GOT3 (cell line): ENCODE results near the gene ENTPD5.
"Not testable (repeated sequence)": the region's sequence is repeated elsewhere in the genome, so short reads cannot be mapped to it uniquely, and the experiment has no call there.

Source experiments
- DNase-seq: peaks from one replicate; lab custom pipeline; 2025; ENCODE audit warnings: mixed read lengths; lab: John Stamatoyannopoulos, UW

Gene ENTPD5

GRCh38 chr14:74005664-74006063 is 13.4 kb downstream of the ENTPD5 start:
- not testable (repeated sequence) for DNase-seq

- DNase-seq, result no peak
These were observed 20.4 kb downstream of the ENTPD5 start for GRCh38 chr14:73998726-73999125.

GRCh38 chr14:73997944-73998447 is 21.1 kb downstream of the ENTPD5 start:
- no peak for DNase-seq

GRCh38 chr14:73997108-73997943 is 21.8 kb downstream of the ENTPD5 start:
- DNase-seq, result no peak

GRCh38 chr14:73996731-73997107 is 22.4 kb downstream of the ENTPD5 start:
- DNase-seq, result no peak

- DNase-seq, result no peak
These were observed 23.1 kb downstream of the ENTPD5 start for GRCh38 chr14:73995977-73996378.

GRCh38 chr14:73994926-73995325 is 24.2 kb downstream of the ENTPD5 start:
- DNase-seq, result not testable (repeated sequence)

GRCh38 chr14:73991092-73991491 is 28.0 kb downstream of the ENTPD5 start:
- no peak for DNase-seq

GRCh38 chr14:73988656-73989055 is 30.4 kb downstream of the ENTPD5 start:
- not testable (repeated sequence) for DNase-seq

- no peak for DNase-seq
These were observed 31.0 kb downstream of the ENTPD5 start for GRCh38 chr14:73988065-73988464.

- DNase-seq, result no peak
These were observed 41.2 kb downstream of the ENTPD5 start for GRCh38 chr14:73977896-73978295.

- no peak for DNase-seq
These were observed 43.0 kb downstream of the ENTPD5 start for GRCh38 chr14:73976125-73976524.

- no peak for DNase-seq
These were observed 45.6 kb downstream of the ENTPD5 start for GRCh38 chr14:73973497-73973896.

- no peak for DNase-seq
These were observed 50.2 kb downstream of the ENTPD5 start for GRCh38 chr14:73968885-73969284.

GRCh38 chr14:73965216-73965615 is 53.9 kb downstream of the ENTPD5 start:
- DNase-seq, result no peak

- no peak for DNase-seq
These were observed 57.9 kb downstream of the ENTPD5 start for GRCh38 chr14:73961192-73961591.

GRCh38 chr14:73958591-73958990 is 60.5 kb downstream of the ENTPD5 start:
- DNase-seq, result no peak

GRCh38 chr14:73955674-73956073 is 63.4 kb downstream of the ENTPD5 start:
- DNase-seq, result no peak

GRCh38 chr14:73953731-73954130 is 65.4 kb downstream of the ENTPD5 start:
- DNase-seq, result no peak

GRCh38 chr14:73949752-73950734 is 69.0 kb downstream of the ENTPD5 start, which contains the start of the genes COQ6 and FAM161B:
TSS of gene COQ6 (plus strand) at chr14:73950302. CDS start at chr14:73950333, 31 bp downstream.
TSS of gene FAM161B (minus strand) at chr14:73950094. CDS start at chr14:73950026, 68 bp downstream.
- DNase-seq, result peak; percentile 73

- DNase-seq, result no peak
These were observed 73.9 kb downstream of the ENTPD5 start for GRCh38 chr14:73945159-73945670.
